Thoracic aorta (tissue), 2 donors: ENCODE results near the gene KRTAP4-6. TPM values are rescaled to one million over a fixed set of nuclear protein-coding genes. Genes with fewer than 3 reads are reported as not detected.
"Not testable (repeated sequence)": the region's sequence is repeated elsewhere in the genome, so short reads cannot be mapped to it uniquely, and the experiment has no call there.

ENCODE experiments used
- ATAC-seq: fragments of 150-250 bp; one replicate; pipeline ENCODE4 v1.8.0; 2017; ENCODE audit warnings: low read depth; ENCODE audit not compliant: insufficient number of reproducible peaks, low FRiP score
- DNase-seq: peaks from one replicate; pipeline ENCODE4 v3.0.0-alpha.2; 2020; ENCODE audit warnings: low spot score
- H3K27ac ChIP-seq, 2 donors: fragments of 200-600 bp; sonication (generic); 1 replicate in 1 of 2; 2 replicates in 1 of 2; pipeline ENCODE4 v1.5.1; 2016; ENCODE audit warnings: mild to moderate bottlenecking in 2 of 2, moderate library complexity in 2 of 2
- H3K27me3 ChIP-seq: fragments of 200-600 bp; sonication (generic); replicated peaks from 2 replicates; pipeline ENCODE4 v1.6.0; 2016; ENCODE audit warnings: mild to moderate bottlenecking; ENCODE audit not compliant: insufficient read depth
- H3K36me3 ChIP-seq: fragments of 200-600 bp; sonication (generic); one replicate; pipeline ENCODE4 v1.5.1; 2016
- H3K4me1 ChIP-seq, 2 donors: fragments of 200-600 bp; sonication (generic); 1 replicate in 1 of 2; 2 replicates in 1 of 2; pipeline versions ENCODE4 v1.5.1 to v1.6.0; 2016; ENCODE audit warnings: low read depth in 2 of 2, mild to moderate bottlenecking in 1 of 2; ENCODE audit not compliant: control insufficient read depth in 1 of 2
- H3K4me3 ChIP-seq: fragments of 200-600 bp; sonication (generic); 2 replicates; pipeline ENCODE4 v1.5.1; 2016; ENCODE audit warnings: mild to moderate bottlenecking
- H3K9me3 ChIP-seq: fragments of 200-600 bp; sonication (generic); 2 replicates; pipeline ENCODE4 v1.5.1; 2016
- total RNA-seq, 2 donors: library from RNA; depleted of rRNA; stranded (reverse); fragments of >200 nt; gene quantifications; one replicate each; pipeline versions ENCODE4 v1.1.0 to v1.2.3, GENCODE V29; 2016
- TF ChIP-seq, protein P1 (sequence below): fragments of 200-600 bp; sonication (generic); IDR thresholded peaks from one replicate; pipeline ENCODE4 v1.5.1; 2019; ENCODE audit warnings: antibody characterized with exemption

Gene KRTAP4-6
- total RNA-seq, 2 donors from 2014 or later, result not detected

GRCh38 chr17:41121742-41122141 is 18.6 kb downstream of the KRTAP4-6 start:
- Histone ChIP-seq H3K4me1 (no peaks in the 10 kb centered on the region), H3K9me3 (no peaks in the 10 kb centered on the region), H3K36me3 (no peaks in the 10 kb centered on the region), H3K27me3 (no peaks in the 10 kb centered on the region), H3K4me3 (no peak overlapping the region), H3K27ac (no peak overlapping the region)
- no peak for DNase-seq
- no peak for ATAC-seq
- TF ChIP-seq, protein P1, sequence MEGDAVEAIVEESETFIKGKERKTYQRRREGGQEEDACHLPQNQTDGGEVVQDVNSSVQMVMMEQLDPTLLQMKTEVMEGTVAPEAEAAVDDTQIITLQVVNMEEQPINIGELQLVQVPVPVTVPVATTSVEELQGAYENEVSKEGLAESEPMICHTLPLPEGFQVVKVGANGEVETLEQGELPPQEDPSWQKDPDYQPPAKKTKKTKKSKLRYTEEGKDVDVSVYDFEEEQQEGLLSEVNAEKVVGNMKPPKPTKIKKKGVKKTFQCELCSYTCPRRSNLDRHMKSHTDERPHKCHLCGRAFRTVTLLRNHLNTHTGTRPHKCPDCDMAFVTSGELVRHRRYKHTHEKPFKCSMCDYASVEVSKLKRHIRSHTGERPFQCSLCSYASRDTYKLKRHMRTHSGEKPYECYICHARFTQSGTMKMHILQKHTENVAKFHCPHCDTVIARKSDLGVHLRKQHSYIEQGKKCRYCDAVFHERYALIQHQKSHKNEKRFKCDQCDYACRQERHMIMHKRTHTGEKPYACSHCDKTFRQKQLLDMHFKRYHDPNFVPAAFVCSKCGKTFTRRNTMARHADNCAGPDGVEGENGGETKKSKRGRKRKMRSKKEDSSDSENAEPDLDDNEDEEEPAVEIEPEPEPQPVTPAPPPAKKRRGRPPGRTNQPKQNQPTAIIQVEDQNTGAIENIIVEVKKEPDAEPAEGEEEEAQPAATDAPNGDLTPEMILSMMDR, result no peak

GRCh38 chr17:41119696-41120690 is 20.4 kb downstream of the KRTAP4-6 start:
- H3K9me3 ChIP-seq, ATAC-seq, H3K4me3 ChIP-seq, H3K4me1 ChIP-seq, DNase-seq, H3K36me3 ChIP-seq, H3K27ac ChIP-seq, H3K27me3 ChIP-seq: not testable (repeated sequence)

- no peak overlapping the region for H3K4me3 ChIP-seq
- no peaks in the 10 kb centered on the region for H3K27me3 ChIP-seq
- no peaks in the 10 kb centered on the region for H3K4me1 ChIP-seq
- H3K36me3 ChIP-seq, result no peaks in the 10 kb centered on the region
- ATAC-seq (no peak), DNase-seq (no peak)
- no peaks in the 10 kb centered on the region for H3K9me3 ChIP-seq
- H3K27ac ChIP-seq, result no peak overlapping the region
- TF ChIP-seq, protein P1, result no peak
These were observed 21.6 kb downstream of the KRTAP4-6 start for GRCh38 chr17:41118721-41119120.

DNA sequence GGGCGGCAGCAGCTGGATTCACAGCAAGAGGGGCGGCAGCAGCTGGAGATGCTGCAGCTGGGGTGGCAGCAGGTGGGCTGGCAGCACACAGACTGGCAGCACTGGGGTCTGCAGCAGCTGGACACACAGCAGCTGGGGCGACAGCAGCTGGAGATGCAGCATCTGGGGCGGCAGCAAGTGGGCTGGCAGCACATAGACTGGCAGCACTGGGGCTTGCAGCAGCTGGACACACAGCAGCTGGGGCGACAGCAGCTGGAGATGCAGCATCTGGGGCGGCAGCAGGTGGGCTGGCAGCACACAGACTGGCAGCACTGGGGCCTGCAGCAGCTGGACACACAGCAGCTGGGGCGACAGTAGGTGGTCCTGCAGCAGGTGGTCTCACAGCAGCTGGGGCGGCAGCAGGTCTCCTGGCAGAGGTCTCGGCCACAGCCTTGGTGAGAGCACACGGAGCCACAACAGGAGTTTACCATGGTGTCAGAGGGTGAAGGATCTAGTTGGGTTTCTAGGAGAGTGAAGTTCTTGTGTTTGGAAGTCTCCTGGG is 22.4 kb downstream of the KRTAP4-6 start, which contains the start of gene KRTAP4-11:
TSS of gene KRTAP4-11 (minus strand) at position 528 of the 541 bp plus-strand sequence. CDS start at position 470, 58 bp downstream.
- not testable (repeated sequence) for H3K9me3 ChIP-seq, H3K4me1 ChIP-seq, H3K27ac ChIP-seq, H3K4me3 ChIP-seq, ATAC-seq, DNase-seq, H3K27me3 ChIP-seq, H3K36me3 ChIP-seq

DNA sequence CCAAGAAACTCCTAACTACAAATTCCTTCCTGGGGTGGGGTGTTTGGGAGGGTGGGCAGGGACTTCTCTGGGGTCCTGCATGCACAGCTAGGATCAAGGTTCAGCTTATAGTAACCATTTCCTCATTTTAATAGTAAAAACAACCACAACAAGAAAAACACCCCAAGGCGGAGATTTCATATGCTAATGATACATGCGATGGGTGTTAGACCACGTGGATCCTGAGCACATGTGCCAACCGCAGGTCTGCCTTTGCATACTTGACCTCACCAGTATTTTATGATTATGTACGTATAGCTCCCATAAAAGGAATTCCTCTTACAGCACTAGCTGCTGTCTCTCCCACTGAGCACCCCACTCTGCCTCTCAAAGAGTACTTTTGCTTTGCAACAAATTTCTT is 24.0 kb downstream of the KRTAP4-6 start:
- Histone ChIP-seq H3K27ac (no peak overlapping the region), H3K27me3 (no peaks in the 10 kb centered on the region), H3K36me3 (no peaks in the 10 kb centered on the region), H3K9me3 (no peaks in the 10 kb centered on the region), H3K4me1 (no peaks in the 10 kb centered on the region), H3K4me3 (no peak overlapping the region)
- TF ChIP-seq, protein P1, result no peak
- ATAC-seq (no peak), DNase-seq (no peak)

- H3K4me1 ChIP-seq, result no peaks in the 10 kb centered on the region
- no peak overlapping the region for H3K4me3 ChIP-seq
- ATAC-seq, result no peak
- H3K36me3 ChIP-seq, result no peaks in the 10 kb centered on the region
- no peak overlapping the region for H3K27ac ChIP-seq
- no peaks in the 10 kb centered on the region for H3K9me3 ChIP-seq
- DNase-seq, result no peak
- TF ChIP-seq, protein P1, result no peak
- no peaks in the 10 kb centered on the region for H3K27me3 ChIP-seq
These were observed 29.0 kb downstream of the KRTAP4-6 start for GRCh38 chr17:41111151-41111885.

DNA sequence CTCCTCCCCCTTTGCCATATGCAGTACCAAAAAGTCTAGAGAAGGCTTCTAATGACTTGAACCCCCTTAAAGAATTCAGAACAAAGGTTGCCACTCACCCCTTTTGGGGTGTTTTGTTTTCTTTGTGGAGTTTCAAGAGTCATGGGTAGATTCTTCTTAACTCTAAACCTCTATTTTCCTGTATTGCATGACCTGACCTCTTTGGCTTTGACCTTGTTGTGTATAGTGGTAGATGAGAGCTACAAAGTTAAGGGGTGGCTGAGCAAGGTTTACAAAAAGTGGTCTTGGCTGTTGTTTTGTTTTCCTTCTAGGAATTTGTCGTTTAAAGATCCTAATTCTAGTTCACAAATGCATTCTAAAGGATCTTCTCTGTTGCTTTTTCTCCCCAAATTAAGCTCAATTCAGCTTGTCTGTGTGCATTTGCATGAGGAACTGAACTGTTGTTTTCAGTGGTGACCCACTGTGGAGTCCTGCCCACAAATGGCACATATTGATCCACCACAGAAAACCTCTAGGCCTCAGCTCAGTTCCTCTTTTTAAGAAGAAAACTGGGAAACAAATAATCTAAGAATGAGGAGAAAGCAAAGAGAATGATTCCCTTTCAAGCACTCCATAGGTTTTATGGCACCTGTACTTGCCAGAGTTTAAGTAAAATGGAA is 31.5 kb downstream of the KRTAP4-6 start:
- not testable (repeated sequence) for ATAC-seq, H3K36me3 ChIP-seq, H3K4me1 ChIP-seq, H3K27ac ChIP-seq, H3K27me3 ChIP-seq, H3K9me3 ChIP-seq, H3K4me3 ChIP-seq, DNase-seq
